GM21423 (cell line): ENCODE results near the gene ICA1.
"Not testable (repeated sequence)": the region's sequence is repeated elsewhere in the genome, so short reads cannot be mapped to it uniquely, and the experiment has no call there.

ENCODE experiments used
- ATAC-seq: cut with Tn5 transposase; IDR thresholded peaks from one replicate; pipeline ENCODE4 v1.9.1; 2021; ENCODE audit warnings: mild to moderate bottlenecking, moderate library complexity; ENCODE audit not compliant: unreplicated experiment

The ICA1 gene

GRCh38 chr7:8063300-8063699 is 198.7 kb downstream of the ICA1 start:
- not testable (repeated sequence) for ATAC-seq
